Mesenchymal stem cell (in vitro differentiated cells and primary cell): ENCODE measurements around the gene ACOX3.

Source experiments
- DNase-seq: peaks from one replicate; pipeline ENCODE4 v3.0.0-alpha.2; 2013
- H2AFZ ChIP-seq: one replicate; pipeline ENCODE4 v1.6.1; 2013; ENCODE audit warnings: low read depth, mild to moderate bottlenecking, control low read depth, inconsistent platforms, low read length, moderate library complexity
- H2AK5ac ChIP-seq: 2 replicates; pipeline ENCODE4 v1.6.1; 2013; ENCODE audit warnings: low read length, moderate library complexity, mild to moderate bottlenecking, inconsistent platforms; ENCODE audit not compliant: severe bottlenecking
- H2BK120ac ChIP-seq: one replicate; pipeline ENCODE4 v1.6.1; 2013; ENCODE audit warnings: low read depth, mild to moderate bottlenecking, inconsistent platforms, low read length, moderate library complexity
- H2BK12ac ChIP-seq, 2 experiments: one replicate each; pipeline ENCODE4 v1.6.1; 2013; ENCODE audit warnings: inconsistent platforms in 2 of 2, low read length in 2 of 2, mild to moderate bottlenecking in 2 of 2, moderate library complexity in 2 of 2, control low read depth in 1 of 2
- H2BK15ac ChIP-seq: one replicate; pipeline ENCODE4 v1.6.1; 2013; ENCODE audit warnings: mild to moderate bottlenecking, low read depth, inconsistent platforms; ENCODE audit not compliant: poor library complexity, severe bottlenecking
- H2BK5ac ChIP-seq: 2 replicates; pipeline ENCODE4 v1.6.1; 2013; ENCODE audit warnings: low read depth, mild to moderate bottlenecking, low read length, control low read depth, inconsistent platforms; ENCODE audit not compliant: poor library complexity, severe bottlenecking
- H3K14ac ChIP-seq, 2 experiments: one replicate each; pipeline ENCODE4 v1.6.1; 2013; ENCODE audit warnings: inconsistent platforms in 2 of 2, low read length in 2 of 2, control low read depth in 1 of 2, mild to moderate bottlenecking in 1 of 2, moderate library complexity in 1 of 2
- H3K18ac ChIP-seq, 2 experiments: one replicate each; pipeline ENCODE4 v1.6.1; 2013; ENCODE audit warnings: inconsistent platforms in 2 of 2, low read length in 2 of 2, control low read depth in 1 of 2, low read depth in 1 of 2, mild to moderate bottlenecking in 1 of 2
- H3K23ac ChIP-seq, 2 experiments: one replicate each; pipeline ENCODE4 v1.6.1; 2013; ENCODE audit warnings: inconsistent platforms in 2 of 2, low read length in 2 of 2, mild to moderate bottlenecking in 2 of 2, moderate library complexity in 2 of 2, control low read depth in 1 of 2
- H3K27ac ChIP-seq: 2 replicates; pipeline ENCODE4 v1.5.1; 2013; ENCODE audit warnings: mild to moderate bottlenecking, moderate library complexity, low read length, control low read depth, inconsistent platforms; ENCODE audit not compliant: poor library complexity, severe bottlenecking
- H3K27me3 ChIP-seq, 2 experiments: 2 replicates each; pipeline versions ENCODE4 v1.6.1 to v1.7.0; 2013; ENCODE audit warnings: low read length in 2 of 2, mild to moderate bottlenecking in 2 of 2, moderate library complexity in 2 of 2, control low read depth in 1 of 2, inconsistent platforms in 1 of 2; ENCODE audit not compliant: control insufficient read depth in 1 of 2, insufficient read depth in 1 of 2
- H3K36me3 ChIP-seq, 2 experiments: 2 replicates each; pipeline versions ENCODE4 v1.6.1 to v1.7.0; 2013; ENCODE audit warnings: low read length in 2 of 2, control low read depth in 1 of 2, inconsistent platforms in 1 of 2, low read depth in 1 of 2, mild to moderate bottlenecking in 1 of 2; ENCODE audit not compliant: insufficient read depth in 2 of 2, control insufficient read depth in 1 of 2
- H3K4ac ChIP-seq, 2 experiments: one replicate each; pipeline ENCODE4 v1.6.1; 2013; ENCODE audit warnings: inconsistent platforms in 2 of 2, low read length in 2 of 2, mild to moderate bottlenecking in 2 of 2, moderate library complexity in 2 of 2, control low read depth in 1 of 2, low read depth in 1 of 2
- H3K4me1 ChIP-seq: 2 replicates; pipeline ENCODE4 v1.6.1; 2013; ENCODE audit warnings: low read depth, low read length, control low read depth; ENCODE audit not compliant: control insufficient read depth, insufficient read depth
- H3K4me2 ChIP-seq: 2 replicates; pipeline ENCODE4 v1.6.1; 2013; ENCODE audit warnings: low read length, mild to moderate bottlenecking, inconsistent platforms; ENCODE audit not compliant: poor library complexity, severe bottlenecking
- H3K4me3 ChIP-seq, 2 experiments: 2 replicates each; pipeline versions ENCODE4 v1.5.1 to v1.7.0; 2013; ENCODE audit warnings: low read length in 2 of 2, mild to moderate bottlenecking in 2 of 2, control low read depth in 1 of 2, low read depth in 1 of 2; ENCODE audit not compliant: insufficient read depth in 1 of 2
- H3K79me1 ChIP-seq: replicated peaks from 2 replicates; pipeline ENCODE4 v1.6.1; 2013; ENCODE audit warnings: mild to moderate bottlenecking, control low read depth, low read length, inconsistent platforms; ENCODE audit not compliant: poor library complexity, severe bottlenecking
- H3K9ac ChIP-seq: 2 replicates; pipeline ENCODE4 v1.7.0; 2013; ENCODE audit warnings: mild to moderate bottlenecking, low read length, moderate library complexity
- H3K9me3 ChIP-seq: 2 replicates; pipeline ENCODE4 v1.7.0; 2013; ENCODE audit warnings: mild to moderate bottlenecking, low read length; ENCODE audit not compliant: control insufficient read depth
- H4K8ac ChIP-seq: one replicate; pipeline ENCODE4 v1.6.1; 2013; ENCODE audit warnings: inconsistent platforms, mild to moderate bottlenecking, low read length, moderate library complexity
- H4K91ac ChIP-seq: one replicate; pipeline ENCODE4 v1.6.1; 2013; ENCODE audit warnings: mild to moderate bottlenecking, low read length, inconsistent platforms
- WGBS: methylation state at CpG from one replicate; pipeline ENCODE4 v1.1.7; 2013; ENCODE audit warnings: mixed read lengths; 5-methylcytosine and 5-hydroxymethylcytosine counted together

ACOX3 gene

DNA sequence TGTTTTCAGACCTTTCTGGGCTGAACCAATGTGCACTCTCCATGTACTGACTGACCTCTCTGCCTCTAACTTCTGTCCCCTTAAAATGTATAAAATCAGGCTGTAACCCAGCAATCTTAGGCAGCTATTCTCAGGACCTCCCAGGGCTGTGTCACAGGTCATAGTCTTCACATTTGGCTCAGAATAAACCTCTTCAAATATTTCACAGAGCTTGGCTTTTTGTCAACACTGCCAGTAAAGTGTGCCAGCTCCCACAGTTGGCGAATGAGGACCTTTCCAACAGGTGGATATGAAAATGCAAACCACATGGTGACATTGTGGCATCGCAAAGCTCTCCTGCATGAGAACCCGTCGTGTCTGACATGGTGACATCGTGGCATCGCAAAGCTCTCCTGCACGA is 76.4 kb downstream of the ACOX3 start:
- Histone ChIP-seq H2BK12ac (no peak overlapping the region), H3K36me3 (peaks cover 7 to 27% of the 10 kb centered on the region in 2 experiments), H3K9ac (no peak overlapping the region), H2AK5ac (no peak overlapping the region), H3K4ac (no peak overlapping the region), H3K4me1 (peaks cover 2% of the 10 kb centered on the region), H2AFZ (no peak overlapping the region), H3K4me2 (no peak overlapping the region), H4K8ac (no peak overlapping the region), H3K79me1 (no peaks in the 10 kb centered on the region), H3K9me3 (no peaks in the 10 kb centered on the region), H3K14ac (no peak overlapping the region), H2BK5ac (no peak overlapping the region), H4K91ac (no peak overlapping the region), H2BK15ac (no peak overlapping the region), H3K18ac (no peak overlapping the region), H3K27me3 (peaks cover 0 to 8% of the 10 kb centered on the region in 2 experiments), H3K23ac (no peak overlapping the region), H2BK120ac (no peak overlapping the region), H3K4me3 (no peak overlapping the region), H3K27ac (no peak overlapping the region)
- DNase-seq: no peak
- 53% methylated on average over 7 of the region's 7 CpGs for WGBS

DNA sequence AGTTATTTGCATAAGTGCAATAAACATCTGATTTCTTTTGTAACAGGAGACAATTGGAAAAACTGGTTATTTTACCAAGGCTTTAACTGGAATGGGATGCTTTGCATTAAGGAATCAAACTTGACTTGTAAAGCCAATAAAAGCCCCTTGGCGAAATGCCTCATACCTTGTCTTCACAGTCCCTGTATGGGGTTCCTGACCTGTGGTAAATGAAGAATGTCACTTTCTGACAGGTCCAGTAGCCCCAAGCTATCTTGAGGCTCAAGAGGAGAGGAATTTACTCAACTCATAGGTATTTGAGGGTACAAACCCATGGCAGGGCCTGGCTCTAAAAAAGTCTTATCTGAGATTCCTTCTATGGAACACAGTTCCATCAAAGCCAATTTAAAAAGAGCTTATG is 78.0 kb downstream of the ACOX3 start:
- no peak overlapping the region for H2BK15ac ChIP-seq

GRCh38 chr4:8359193-8359592 is 81.3 kb downstream of the ACOX3 start:
- 79% methylated on average over 5 of the region's 5 CpGs for WGBS
- Histone ChIP-seq H3K18ac (no peak overlapping the region), H3K4me2 (no peak overlapping the region), H3K79me1 (no peaks in the 10 kb centered on the region), H3K4ac (no peak overlapping the region), H3K9me3 (no peaks in the 10 kb centered on the region), H3K9ac (no peak overlapping the region), H2BK5ac (no peak overlapping the region), H4K91ac (no peak overlapping the region), H3K23ac (no peak overlapping the region), H2BK120ac (no peak overlapping the region), H2AFZ (no peak overlapping the region), H3K27ac (no peak overlapping the region), H3K36me3 (peaks cover 0 to 1% of the 10 kb centered on the region in 2 experiments), H4K8ac (no peak overlapping the region), H3K14ac (no peak overlapping the region), H3K27me3 (peaks cover 12 to 24% of the 10 kb centered on the region in 2 experiments), H3K4me3 (no peak overlapping the region), H2AK5ac (no peak overlapping the region), H3K4me1 (peaks cover 7% of the 10 kb centered on the region), H2BK12ac (no peak overlapping the region), H2BK15ac (no peak overlapping the region)
- no peak for DNase-seq

More for the DNA sequence above, 78.0 kb downstream of the ACOX3 start:
- Histone ChIP-seq H3K79me1 (no peaks in the 10 kb centered on the region), H4K91ac (no peak overlapping the region), H3K4ac (no peak overlapping the region), H2BK5ac (no peak overlapping the region), H3K4me2 (no peak overlapping the region), H3K4me1 (peaks cover 2% of the 10 kb centered on the region), H2AK5ac (no peak overlapping the region), H2AFZ (no peak overlapping the region), H3K14ac (no peak overlapping the region), H2BK120ac (no peak overlapping the region), H3K23ac (no peak overlapping the region), H3K9me3 (no peaks in the 10 kb centered on the region), H3K18ac (no peak overlapping the region), H3K36me3 (peaks cover 7 to 27% of the 10 kb centered on the region in 2 experiments), H3K27me3 (peaks cover 0 to 14% of the 10 kb centered on the region in 2 experiments), H4K8ac (no peak overlapping the region), H3K4me3 (no peak overlapping the region), H3K27ac (no peak overlapping the region), H3K9ac (no peak overlapping the region), H2BK12ac (no peak overlapping the region)
- 100% methylated on average over 1 of the region's 1 CpG for WGBS
- DNase-seq: no peak

DNA sequence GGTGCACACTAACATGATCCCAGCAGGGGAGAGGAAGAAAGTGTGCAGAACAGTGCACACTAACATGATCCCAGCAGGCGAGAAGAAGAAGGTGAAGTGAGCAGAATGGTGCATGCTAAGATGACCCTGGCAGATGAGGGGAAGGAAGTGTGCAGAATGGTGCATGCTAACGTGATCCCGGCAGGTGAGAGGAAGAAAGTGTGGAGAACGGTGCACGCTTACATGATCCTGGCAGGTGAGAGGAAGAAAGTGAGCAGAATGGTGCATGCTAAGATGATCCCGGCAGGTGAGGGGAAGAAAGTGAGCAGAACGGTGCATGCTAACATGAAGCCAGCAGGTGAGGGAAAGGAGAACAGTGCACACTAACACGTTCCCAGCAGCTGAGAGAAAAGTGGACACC is 83.7 kb downstream of the ACOX3 start:
- no peak for DNase-seq
- Histone ChIP-seq H4K8ac (no peak overlapping the region), H3K14ac (peak overlapping the region in 1 of 2 experiments; percentile 19), H3K79me1 (no peaks in the 10 kb centered on the region), H3K4ac (no peak overlapping the region), H3K23ac (no peak overlapping the region), H2BK15ac (no peak overlapping the region), H3K27me3 (peaks cover 24 to 31% of the 10 kb centered on the region in 2 experiments), H3K4me3 (no peak overlapping the region), H3K4me2 (no peak overlapping the region), H4K91ac (no peak overlapping the region), H3K18ac (no peak overlapping the region), H3K27ac (no peak overlapping the region), H2AFZ (no peak overlapping the region), H2BK12ac (no peak overlapping the region), H3K9ac (no peak overlapping the region), H2BK120ac (no peak overlapping the region), H3K9me3 (no peaks in the 10 kb centered on the region), H3K36me3 (no peaks in the 10 kb centered on the region), H2AK5ac (no peak overlapping the region), H3K4me1 (peaks cover 28% of the 10 kb centered on the region), H2BK5ac (no peak overlapping the region)
- 88% methylated on average over 8 of the region's 8 CpGs for WGBS
